KMS-11 (cell line): ENCODE results near the gene ANXA1.

Source experiments
- H2AFZ ChIP-seq: fragments of 200-600 bp; sonication (generic); 2 replicates; pipeline ENCODE4 v1.6.1; 2016; ENCODE audit warnings: antibody characterized with exemption, mixed run types, low read depth
- H3K27ac ChIP-seq: fragments of 200-600 bp; sonication (generic); 2 replicates; pipeline ENCODE4 v1.6.1; 2016; ENCODE audit warnings: mild to moderate bottlenecking, mixed run types
- H3K27me3 ChIP-seq: fragments of 200-600 bp; sonication (generic); 2 replicates; pipeline ENCODE4 v1.6.1; 2017; ENCODE audit warnings: mild to moderate bottlenecking, low read depth, mixed run types, moderate library complexity; ENCODE audit not compliant: insufficient read depth
- H3K36me3 ChIP-seq: fragments of 200-600 bp; sonication (generic); 2 replicates; pipeline ENCODE4 v1.6.1; 2017; ENCODE audit warnings: mild to moderate bottlenecking, mixed run types; ENCODE audit not compliant: insufficient read depth
- H3K4me1 ChIP-seq: fragments of 200-600 bp; sonication (generic); 2 replicates; pipeline ENCODE4 v1.6.1; 2016; ENCODE audit warnings: mild to moderate bottlenecking, low read depth, mixed run types; ENCODE audit not compliant: poor library complexity, severe bottlenecking
- H3K4me2 ChIP-seq: fragments of 200-600 bp; sonication (generic); 2 replicates; pipeline ENCODE4 v1.7.0; 2016; ENCODE audit warnings: mild to moderate bottlenecking, mixed run types
- H3K4me3 ChIP-seq: fragments of 200-600 bp; sonication (generic); IDR thresholded peaks from 2 replicates; pipeline ENCODE4 v1.6.1; 2017; ENCODE audit warnings: low read depth, low read length, mixed read lengths; ENCODE audit not compliant: insufficient read depth
- H3K79me2 ChIP-seq: fragments of 200-600 bp; sonication (generic); 2 replicates; pipeline ENCODE4 v1.6.1; 2016; ENCODE audit warnings: low read depth, mixed run types; ENCODE audit not compliant: insufficient read depth
- H3K9ac ChIP-seq: fragments of 200-600 bp; sonication (generic); 2 replicates; pipeline ENCODE4 v1.6.1; 2016; ENCODE audit warnings: mild to moderate bottlenecking, mixed run types
- H4K20me1 ChIP-seq: fragments of 200-600 bp; sonication (generic); 2 replicates; pipeline ENCODE4 v1.6.1; 2016; ENCODE audit warnings: mild to moderate bottlenecking, mixed run types; ENCODE audit not compliant: insufficient read depth
- TF ChIP-seq, protein P1 (sequence below): fragments of 200-600 bp; sonication (generic); conservative IDR thresholded peaks from 2 replicates; pipeline ENCODE4 v1.6.1; 2017; ENCODE audit warnings: low read depth, mild to moderate bottlenecking, antibody characterized with exemption, low read length, moderate library complexity, mixed read lengths

Gene ANXA1

GRCh38 chr9:73138516-73138915 is 13.1 kb upstream of the ANXA1 start:
- Histone ChIP-seq H3K9ac (no peak overlapping the region), H3K79me2 (no peaks in the 10 kb centered on the region), H4K20me1 (no peaks in the 10 kb centered on the region), H3K27ac (no peak overlapping the region), H3K4me2 (no peak overlapping the region), H3K27me3 (no peaks in the 10 kb centered on the region), H3K4me1 (peaks cover 26% of the 10 kb centered on the region), H2AFZ (no peak overlapping the region), H3K36me3 (no peaks in the 10 kb centered on the region), H3K4me3 (no peak overlapping the region)
- TF ChIP-seq, protein P1, sequence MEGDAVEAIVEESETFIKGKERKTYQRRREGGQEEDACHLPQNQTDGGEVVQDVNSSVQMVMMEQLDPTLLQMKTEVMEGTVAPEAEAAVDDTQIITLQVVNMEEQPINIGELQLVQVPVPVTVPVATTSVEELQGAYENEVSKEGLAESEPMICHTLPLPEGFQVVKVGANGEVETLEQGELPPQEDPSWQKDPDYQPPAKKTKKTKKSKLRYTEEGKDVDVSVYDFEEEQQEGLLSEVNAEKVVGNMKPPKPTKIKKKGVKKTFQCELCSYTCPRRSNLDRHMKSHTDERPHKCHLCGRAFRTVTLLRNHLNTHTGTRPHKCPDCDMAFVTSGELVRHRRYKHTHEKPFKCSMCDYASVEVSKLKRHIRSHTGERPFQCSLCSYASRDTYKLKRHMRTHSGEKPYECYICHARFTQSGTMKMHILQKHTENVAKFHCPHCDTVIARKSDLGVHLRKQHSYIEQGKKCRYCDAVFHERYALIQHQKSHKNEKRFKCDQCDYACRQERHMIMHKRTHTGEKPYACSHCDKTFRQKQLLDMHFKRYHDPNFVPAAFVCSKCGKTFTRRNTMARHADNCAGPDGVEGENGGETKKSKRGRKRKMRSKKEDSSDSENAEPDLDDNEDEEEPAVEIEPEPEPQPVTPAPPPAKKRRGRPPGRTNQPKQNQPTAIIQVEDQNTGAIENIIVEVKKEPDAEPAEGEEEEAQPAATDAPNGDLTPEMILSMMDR: no peak

GRCh38 chr9:73141282-73141681 is 10.4 kb upstream of the ANXA1 start:
- Histone ChIP-seq H3K4me1 (peaks cover 32% of the 10 kb centered on the region), H2AFZ (no peak overlapping the region), H3K27ac (no peak overlapping the region), H4K20me1 (no peaks in the 10 kb centered on the region), H3K36me3 (no peaks in the 10 kb centered on the region), H3K79me2 (no peaks in the 10 kb centered on the region), H3K9ac (no peak overlapping the region), H3K27me3 (no peaks in the 10 kb centered on the region), H3K4me2 (no peak overlapping the region), H3K4me3 (no peak overlapping the region)
- TF ChIP-seq, protein P1: no peak

- TF ChIP-seq, protein P1: no peak
- Histone ChIP-seq H3K4me1 (peaks cover 57% of the 10 kb centered on the region), H3K9ac (no peak overlapping the region), H4K20me1 (no peaks in the 10 kb centered on the region), H3K79me2 (no peaks in the 10 kb centered on the region), H2AFZ (no peak overlapping the region), H3K27me3 (no peaks in the 10 kb centered on the region), H3K4me2 (peak overlapping the region; percentile 50), H3K27ac (peak overlapping the region; percentile 21; the same call in 1 of the 2 replicates), H3K4me3 (no peak overlapping the region), H3K36me3 (no peaks in the 10 kb centered on the region)
Measured at GRCh38 chr9:73143711-73144328, 7.8 kb upstream of the ANXA1 start.

DNA sequence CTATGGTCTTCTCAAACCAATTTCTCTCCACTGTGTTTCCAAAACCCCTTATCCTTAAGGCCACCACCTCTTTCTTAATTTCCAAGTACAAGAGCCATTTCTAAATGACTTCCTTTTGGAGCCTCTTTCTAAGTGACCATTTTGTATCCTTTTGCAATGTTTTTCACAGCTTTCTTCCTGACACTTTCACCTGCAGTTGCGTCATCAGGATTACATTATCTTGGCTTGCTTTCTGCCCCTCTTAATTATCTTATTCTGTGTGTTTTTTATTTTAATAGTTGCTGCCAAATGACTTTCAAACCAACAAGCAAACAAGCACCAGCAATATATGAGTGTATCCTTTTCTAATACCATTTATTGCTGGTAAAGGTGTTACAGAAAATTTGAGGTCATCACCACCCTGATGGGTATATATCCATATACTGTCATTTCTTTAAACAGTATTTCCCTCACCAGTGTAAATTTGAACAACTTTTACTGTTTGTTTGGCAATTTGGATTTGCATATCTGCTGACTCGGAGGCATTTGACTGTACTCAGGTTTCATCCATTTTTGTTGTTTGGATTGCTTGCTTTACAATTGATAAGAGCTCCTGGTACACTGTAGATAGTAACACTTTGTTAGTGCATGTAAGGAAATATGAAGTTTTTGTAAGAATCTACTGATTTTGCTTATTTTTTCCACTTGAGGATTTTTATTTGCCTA is 5.4 kb upstream of the ANXA1 start:
- no peak overlapping the region for H2AFZ ChIP-seq
- TF ChIP-seq, protein P1: no peak

More for the DNA sequence above, 5.4 kb upstream of the ANXA1 start:
- Histone ChIP-seq H4K20me1 (no peaks in the 10 kb centered on the region), H3K27ac (no peak overlapping the region), H3K4me3 (no peak overlapping the region), H3K27me3 (no peaks in the 10 kb centered on the region), H3K36me3 (no peaks in the 10 kb centered on the region), H3K4me1 (peaks cover 81% of the 10 kb centered on the region), H3K79me2 (no peaks in the 10 kb centered on the region), H3K9ac (no peak overlapping the region), H3K4me2 (no peak overlapping the region)
